Heart right ventricle (tissue), 16 donors: ENCODE results near the gene PKIG. TPM values are rescaled to one million over a fixed set of nuclear protein-coding genes. Genes with fewer than 3 reads are reported as not detected.
A peak's percentile ranks its signal among the peaks of the same experiment; 100 is the strongest.

ENCODE experiments used
- ATAC-seq, 8 donors: fragments of 200-7000 bp; cut with Tn5 transposase; one replicate each; pipeline ENCODE4 v1.9.1; 2020; ENCODE audit warnings: mild to moderate bottlenecking in 8 of 8, moderate library complexity in 8 of 8, moderate number of reproducible peaks in 1 of 8
- DNase-seq, 2 donors: peaks; one replicate each; pipeline ENCODE4 v3.0.0-alpha.2; 2020
- H3K27ac ChIP-seq, 10 donors: fragments of 200-600 bp; sonication (generic) in 2 of 10; one replicate each; pipeline versions ENCODE4 v1.5.0 to v1.8.0; 2020 to 2022; ENCODE audit warnings: mild to moderate bottlenecking in 3 of 10
- H3K27me3 ChIP-seq, 7 donors: fragments of 200-600 bp; one replicate each; pipeline ENCODE4 v1.8.0; 2021 to 2022; ENCODE audit warnings: mild to moderate bottlenecking in 2 of 7
- H3K36me3 ChIP-seq, 9 donors: fragments of 200-600 bp; sonication (generic) in 1 of 9; one replicate each; pipeline versions ENCODE4 v1.5.0 to v1.8.0; 2020 to 2022; ENCODE audit warnings: mild to moderate bottlenecking in 2 of 9
- H3K4me1 ChIP-seq, 9 donors: fragments of 200-600 bp; sonication (generic) in 1 of 9; one replicate each; pipeline versions ENCODE4 v1.5.0 to v1.8.0; 2020 to 2022; ENCODE audit warnings: mild to moderate bottlenecking in 4 of 9
- H3K4me3 ChIP-seq, 10 donors: fragments of 200-600 bp; sonication (generic) in 2 of 10; one replicate each; pipeline versions ENCODE4 v1.5.0 to v1.8.0; 2020 to 2022; ENCODE audit warnings: mild to moderate bottlenecking in 7 of 10, moderate library complexity in 2 of 10
- H3K9me3 ChIP-seq, 11 donors: fragments of 200-600 bp in 10 of 11; sonication (generic) in 2 of 11; one replicate each; pipeline versions ENCODE4 v1.5.0 to v1.8.0; 2013 to 2022; ENCODE audit warnings: mild to moderate bottlenecking in 2 of 11, control low read depth in 1 of 11, moderate library complexity in 1 of 11
- CTCF ChIP-seq, 9 donors: fragments of 200-600 bp; sonication (generic) in 2 of 9; IDR thresholded peaks; one replicate each; pipeline versions ENCODE4 v1.5.0 to v1.8.0; 2021 to 2022; ENCODE audit warnings: antibody characterized with exemption in 9 of 9, mild to moderate bottlenecking in 5 of 9, moderate library complexity in 1 of 9
- WGBS, 2 donors: extraction: QIAGEN DNeasy Blood & Tissue Kit; methylation state at CpG; one replicate each; pipeline ENCODE4 v1.1.7; 2013; ENCODE audit warnings: inconsistent platforms in 1 of 2; 5-methylcytosine and 5-hydroxymethylcytosine counted together
- intact Hi-C, 10 donors: fragments of 100-400 bp; cut with DNase I; formaldehyde crosslinking; loops; one replicate each; pipeline versions ENCODE4 v1.11.1 to v1.14.2; 2022
- polyA plus RNA-seq, 2 donors: library from polyadenylated mRNA; stranded (reverse); fragments of 200-250 nt; gene quantifications; one replicate each; pipeline ENCODE4 v1.2.3, GENCODE V29; 2013
- total RNA-seq, 10 donors: library from RNA; stranded (reverse); fragmentation: NEBNext Ultra II Directional in 3 of 10; extraction: Animal tissue kit (Norgen Biotek cat#: 25700) in 3 of 10; gene quantifications; one replicate each; pipeline versions ENCODE4 v1.2.1 to v1.2.4, GENCODE V29; 2021 to 2023
- donor health status: Arrhythmogenic right ventricular cardiomyopathy.
- donor health status: ischemic (EF 13 %, LVEDD 7.1; RV severe dilation, severe dysfunction).
- donor health status: healthy with polysubstance abuse.
- donor health status: DM: no; HTN: yes; CAD: no.
- donor health status: DM: no; HTN: no; CAD: no.
- donor health status: ischemic (EF 25% LVEDD 6.9; RV normal size, moderate dysfunction).
- donor health status: ischemic (EF 25% LVEDD 5.7; RV mildly dilated, moderate dysfunction).
- donor health status: healthy.
- donor health status: DM: yes; HTN: yes; CAD: no.
- donor health status: Ischemic cardiomyopathy.
- donor health status: ischemic (EF 35%, LVEDD 5.7; RV mildly dilated, moderate dysfunction).
- donor health status: nonischemic (EF 11% LVEDD 7.7; RV severe dilation, severe dysfunction).
- donor health status: DM: yes; HTN: yes; CAD: no.
- donor health status: PGD.
- donor health status: ischemic (EF 29% LVEDD 5.4; RV normal size, mild dysfunction).
- donor health status: nonischemic (EF 23%, LVEDD 6.1; RV moderate dilation, normal function).

The PKIG gene
- total and polyA plus RNA-seq, 12 donors = 155 to 342 (median 210) TPM

GRCh38 chr20:44664131-44664530 lies 81.8 kb downstream of the PKIG start:
- peak in 4 of 8 donors; percentile 31 to 64 (median 35) for ATAC-seq
- Histone ChIP-seq H3K27ac (peak overlapping the region in 1 of 10 donors; percentile 54), H3K36me3 (no peaks in the 10 kb centered on the region), H3K4me1 (peaks cover 0 to 7% (median 0%) of the 10 kb centered on the region in 9 donors), H3K9me3 (peaks cover 0 to 6% (median 0%) of the 10 kb centered on the region in 11 donors), H3K27me3 (peaks cover 0 to 3% (median 0%) of the 10 kb centered on the region in 7 donors), H3K4me3 (no peak overlapping the region)
- intact Hi-C loops = no loop called here
- no peak for TF ChIP-seq CTCF (IDR thresholded peaks at IDR 0.05)
- no peak for DNase-seq
- WGBS, 2 donors = 59 to 69% methylated on average over 3 of the region's 3 CpGs

GRCh38 chr20:44666066-44666465 lies 83.7 kb downstream of the PKIG start:
- Histone ChIP-seq H3K4me1 (peaks cover 0 to 11% (median 0%) of the 10 kb centered on the region in 9 donors), H3K4me3 (no peak overlapping the region), H3K27me3 (peaks cover 0 to 3% (median 0%) of the 10 kb centered on the region in 7 donors), H3K36me3 (no peaks in the 10 kb centered on the region), H3K9me3 (no peaks in the 10 kb centered on the region), H3K27ac (no peak overlapping the region)
- ATAC-seq (no peak), DNase-seq (no peak)
- intact Hi-C loops = no loop called here
- TF ChIP-seq CTCF (IDR thresholded peaks at IDR 0.05) = no peak
- WGBS, 2 donors = 57 to 64% methylated on average over 3 of the region's 3 CpGs

Other genes with a start within 250 kb of the PKIG start
- gene R3HDML, start 245.5 kb upstream of the PKIG start, total RNA-seq = not detected
- gene R3HDML, start 245.5 kb upstream of the PKIG start, polyA plus RNA-seq = not detected
- gene HNF4A, start 226.9 kb upstream of the PKIG start, total RNA-seq = not detected
- gene HNF4A, start 226.9 kb upstream of the PKIG start, polyA plus RNA-seq = under 1 TPM in 1 of 2 donors, not detected in 1; under 0.01 TPM
- 1 to 10 TPM; 2.6 to 7.3 (median 4.7) TPM for gene TTPAL, start 106.7 kb upstream of the PKIG start, total RNA-seq
- 1 to 10 TPM; 2.3 TPM for gene TTPAL, start 106.7 kb upstream of the PKIG start, polyA plus RNA-seq
- gene SERINC3, start 60.5 kb upstream of the PKIG start, total RNA-seq = 100 to 1,000 TPM in 3 of 10 donors, 10 to 100 TPM in 7; 75.9 to 116 (median 98.7) TPM
- gene SERINC3, start 60.5 kb upstream of the PKIG start, polyA plus RNA-seq = 10 to 100 TPM; 38.9 to 45.9 TPM
- gene ADA, start 69.1 kb downstream of the PKIG start, total RNA-seq = 10 to 100 TPM in 1 of 10 donors, 1 to 10 TPM in 9; 1.6 to 18.3 (median 3.8) TPM
- 10 to 100 TPM; 12.9 to 18.3 TPM for gene ADA, start 69.1 kb downstream of the PKIG start, polyA plus RNA-seq
- gene CCN5, start 132.8 kb downstream of the PKIG start, total RNA-seq = 10 to 100 TPM in 7 of 10 donors, 1 to 10 TPM in 3; 4.3 to 47.6 (median 14.4) TPM
- gene CCN5, start 132.8 kb downstream of the PKIG start, polyA plus RNA-seq = 10 to 100 TPM; 14.1 to 87.2 TPM
- under 1 TPM; 0.13 to 0.82 (median 0.38) TPM for gene KCNK15, start 163.3 kb downstream of the PKIG start, total RNA-seq
- gene KCNK15, start 163.3 kb downstream of the PKIG start, polyA plus RNA-seq = under 1 TPM; 0.22 to 0.54 TPM
- gene RIMS4, start 228.0 kb downstream of the PKIG start, total RNA-seq = under 1 TPM in 6 of 10 donors, not detected in 4; 0.05 to 0.42 (median 0.18) TPM
- under 1 TPM in 1 of 2 donors, not detected in 1; 0.04 TPM for gene RIMS4, start 228.0 kb downstream of the PKIG start, polyA plus RNA-seq